ENCODE measurements around the gene ARPC4.
A peak's percentile ranks its signal among the peaks of the same experiment; 100 is the strongest.

Gene ARPC4

DNA sequence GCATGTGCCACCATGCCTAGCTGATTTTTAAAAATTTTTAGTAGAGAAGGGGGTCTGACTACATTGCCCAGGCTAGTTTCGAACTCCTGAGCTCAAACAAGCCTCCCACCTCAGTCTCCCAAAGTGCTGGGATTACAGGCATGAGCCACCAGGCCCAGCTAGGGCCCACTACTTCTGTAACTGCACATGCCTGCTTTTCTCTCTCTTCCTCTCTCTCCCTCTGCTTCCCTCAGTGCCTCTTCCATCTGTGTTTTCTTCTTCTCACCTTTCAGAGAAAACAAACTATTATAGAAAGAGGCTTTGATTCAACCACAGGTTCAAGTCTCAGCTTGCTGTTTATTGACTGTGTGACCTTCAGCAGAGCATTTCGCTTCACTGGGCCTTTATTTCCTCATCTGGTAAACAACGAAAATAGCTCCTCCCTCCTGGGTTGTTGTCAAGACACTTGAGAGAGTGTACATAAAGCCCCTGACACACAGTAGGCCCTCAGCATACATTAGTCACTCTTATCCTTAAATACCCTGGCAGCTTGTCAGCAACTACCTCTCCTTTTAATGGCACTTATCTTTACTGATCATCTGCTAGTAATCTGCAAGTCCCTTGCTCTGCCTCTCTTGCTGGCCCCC lies 10.8 kb upstream of the ARPC4 start:
- POLR2A ChIA-PET, result no interaction called here
- TF ChIP-seq, protein P1, sequence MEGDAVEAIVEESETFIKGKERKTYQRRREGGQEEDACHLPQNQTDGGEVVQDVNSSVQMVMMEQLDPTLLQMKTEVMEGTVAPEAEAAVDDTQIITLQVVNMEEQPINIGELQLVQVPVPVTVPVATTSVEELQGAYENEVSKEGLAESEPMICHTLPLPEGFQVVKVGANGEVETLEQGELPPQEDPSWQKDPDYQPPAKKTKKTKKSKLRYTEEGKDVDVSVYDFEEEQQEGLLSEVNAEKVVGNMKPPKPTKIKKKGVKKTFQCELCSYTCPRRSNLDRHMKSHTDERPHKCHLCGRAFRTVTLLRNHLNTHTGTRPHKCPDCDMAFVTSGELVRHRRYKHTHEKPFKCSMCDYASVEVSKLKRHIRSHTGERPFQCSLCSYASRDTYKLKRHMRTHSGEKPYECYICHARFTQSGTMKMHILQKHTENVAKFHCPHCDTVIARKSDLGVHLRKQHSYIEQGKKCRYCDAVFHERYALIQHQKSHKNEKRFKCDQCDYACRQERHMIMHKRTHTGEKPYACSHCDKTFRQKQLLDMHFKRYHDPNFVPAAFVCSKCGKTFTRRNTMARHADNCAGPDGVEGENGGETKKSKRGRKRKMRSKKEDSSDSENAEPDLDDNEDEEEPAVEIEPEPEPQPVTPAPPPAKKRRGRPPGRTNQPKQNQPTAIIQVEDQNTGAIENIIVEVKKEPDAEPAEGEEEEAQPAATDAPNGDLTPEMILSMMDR (IDR thresholded peaks at IDR 0.05; ENCODE audit: control extremely low read depth, extremely low read depth, low read depth, missing control alignments), result no peak
- no peak for DNase-seq (ENCODE audit: extremely low spot score)
- CTCF ChIA-PET, result interaction anchor here (0.8 to 1.6 kb wide), 3 partner anchors 10 to 26 kb away, joined by 3 to 5 read pairs (median 5); no protein-coding TSS in a partner anchor

DNA sequence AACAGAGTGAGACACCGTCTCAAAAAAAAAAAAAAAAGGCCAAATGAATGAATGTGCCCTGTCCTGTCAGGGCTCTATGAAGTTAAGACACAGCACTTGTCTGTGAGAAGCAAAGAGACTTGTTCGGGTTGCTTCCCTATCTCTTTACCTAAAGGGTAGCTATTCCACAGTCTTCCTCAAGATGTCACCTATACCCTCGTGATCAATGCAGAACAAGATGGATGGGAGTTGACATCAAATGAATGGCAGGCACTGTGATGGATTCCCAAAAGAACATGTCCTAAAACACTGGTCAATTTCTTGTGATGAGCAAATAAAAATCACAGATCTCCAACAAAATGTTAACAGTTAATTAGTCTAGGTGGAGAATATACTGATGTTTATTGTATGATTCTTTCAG lies 10.1 kb upstream of the ARPC4 start:
- ChIA-PET CTCF (interaction anchor here (0.8 to 1.5 kb wide), 2 partner anchors 15 to 25 kb away, joined by 3 to 5 read pairs; no protein-coding TSS in a partner anchor), POLR2A (interaction anchor here (0.7 to 0.9 kb wide), 2 partner anchors 10 to 493 kb away, joined by 3 read pairs; partner anchors contain the start of gene ARPC4)
- no peak for DNase-seq (ENCODE audit: extremely low spot score)
- TF ChIP-seq, protein P1 (IDR thresholded peaks at IDR 0.05; ENCODE audit: control extremely low read depth, extremely low read depth, low read depth, missing control alignments), result peak; percentile 33

- POLR2A ChIA-PET, result no interaction called here
Observed at GRCh38 chr3:9783954-9784353, 8.9 kb upstream of the ARPC4 start.

DNA sequence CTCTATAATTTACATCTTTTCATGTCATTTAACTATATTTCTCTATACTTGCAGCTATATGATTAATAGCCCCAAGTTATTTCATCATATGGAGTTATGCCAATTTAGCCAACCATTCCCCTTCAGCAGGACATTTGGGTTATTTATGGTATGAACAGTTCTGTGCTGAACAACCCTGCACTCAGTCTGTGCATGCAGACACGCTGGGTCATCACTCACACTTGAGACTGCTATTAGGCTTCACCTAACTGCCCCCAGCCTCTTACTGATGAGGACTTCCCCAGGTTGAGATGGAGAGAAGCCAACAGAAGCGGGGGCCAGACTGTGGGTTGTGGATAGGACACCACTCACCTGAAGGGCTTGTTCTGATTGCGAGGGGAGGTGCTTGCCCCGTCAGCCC lies 7.9 kb upstream of the ARPC4 start:
- DNase-seq (ENCODE audit: extremely low spot score), result no peak
- ChIA-PET POLR2A (no interaction called here), CTCF (interaction anchor here (1.3 kb wide), 1 partner anchor 8 kb away, joined by 5 read pairs; no protein-coding TSS in a partner anchor)
- TF ChIP-seq, protein P1 (IDR thresholded peaks at IDR 0.05; ENCODE audit: control extremely low read depth, extremely low read depth, low read depth, missing control alignments), result no peak

More at GRCh38 chr3:9783954-9784353, 8.9 kb upstream of the ARPC4 start:
- CTCF ChIA-PET, result no interaction called here
- TF ChIP-seq, protein P1 (IDR thresholded peaks at IDR 0.05; ENCODE audit: control extremely low read depth, extremely low read depth, low read depth, missing control alignments), result no peak
- DNase-seq (ENCODE audit: extremely low spot score), result no peak

- DNase-seq (ENCODE audit: extremely low spot score), result no peak
- TF ChIP-seq, protein P1 (IDR thresholded peaks at IDR 0.05; ENCODE audit: control extremely low read depth, extremely low read depth, low read depth, missing control alignments), result no peak
- POLR2A ChIA-PET, result no interaction called here
- CTCF ChIA-PET, result interaction anchor here (1.3 kb wide), 1 partner anchor 9 kb away, joined by 5 read pairs; no protein-coding TSS in a partner anchor
Observed at GRCh38 chr3:9785602-9786001, 7.3 kb upstream of the ARPC4 start.

- CTCF ChIA-PET, result interaction anchor here (1.2 to 1.3 kb wide), 2 partner anchors 9 to 146 kb away, joined by 3 to 5 read pairs; no protein-coding TSS in a partner anchor
- TF ChIP-seq, protein P1 (IDR thresholded peaks at IDR 0.05; ENCODE audit: control extremely low read depth, extremely low read depth, low read depth, missing control alignments), result no peak
Observed at GRCh38 chr3:9786209-9786739, 6.6 kb upstream of the ARPC4 start.

More at GRCh38 chr3:9786209-9786739, 6.6 kb upstream of the ARPC4 start:
- no peak for DNase-seq (ENCODE audit: extremely low spot score)
- POLR2A ChIA-PET, result no interaction called here

Measured in GM10248 (cell line).